HL-60 (cell line): Measurements from ENCODE around the gene KRT86.

Experiments used
- DNase-seq, 2 experiments: peaks; one replicate each; pipeline ENCODE4 v3.0.0-alpha.2; 2010 to 2020; ENCODE audit warnings: low read depth in 1 of 2, low spot score in 1 of 2
- H3K27ac ChIP-seq: fragments of 250-450 bp; sonication (Bioruptor Pico); replicated peaks from 2 replicates; pipeline ENCODE4 v1.5.1; 2020; ENCODE audit warnings: mild to moderate bottlenecking, moderate library complexity
- H3K27me3 ChIP-seq: fragments of 250-450 bp; sonication (Bioruptor Pico); 2 replicates; pipeline ENCODE4 v1.5.1; 2021; ENCODE audit warnings: mild to moderate bottlenecking, moderate library complexity; ENCODE audit not compliant: insufficient read depth, poor library complexity, severe bottlenecking
- H3K4me3 ChIP-seq: replicated peaks from 2 replicates; pipeline ENCODE4 v1.5.1; 2011; ENCODE audit warnings: mild to moderate bottlenecking, control low read depth, low read length; ENCODE audit not compliant: insufficient read depth
- CTCF ChIP-seq: IDR thresholded peaks from one replicate; pipeline ENCODE4 v1.5.1; 2011; ENCODE audit warnings: low read length, control low read depth, inconsistent platforms; ENCODE audit not compliant: insufficient read depth
- GABPA ChIP-seq: IDR thresholded peaks from 2 replicates; pipeline ENCODE4 v1.6.1; 2012; ENCODE audit warnings: low read depth
- POLR2AphosphoS5 ChIP-seq: IDR thresholded peaks from 2 replicates; pipeline ENCODE4 v1.6.1; 2012; ENCODE audit warnings: low read depth
- SPI1 ChIP-seq: IDR thresholded peaks from 2 replicates; pipeline ENCODE4 v1.6.1; 2012; ENCODE audit warnings: low read depth, mild to moderate bottlenecking, borderline replicate concordance
- TF ChIP-seq, protein P1 (sequence below): IDR thresholded peaks from 2 replicates; pipeline ENCODE4 v1.6.1; 2012; ENCODE audit warnings: low read depth; ENCODE audit not compliant: insufficient replicate concordance

KRT86 gene

GRCh38 chr12:52264435-52264825 is 10.0 kb upstream of the KRT86 start:
- H3K27ac ChIP-seq: no peak overlapping the region
- no peak for TF ChIP-seq CTCF
- no peak for TF ChIP-seq SPI1
- no peak for TF ChIP-seq POLR2AphosphoS5
- TF ChIP-seq GABPA: no peak
- TF ChIP-seq, protein P1, sequence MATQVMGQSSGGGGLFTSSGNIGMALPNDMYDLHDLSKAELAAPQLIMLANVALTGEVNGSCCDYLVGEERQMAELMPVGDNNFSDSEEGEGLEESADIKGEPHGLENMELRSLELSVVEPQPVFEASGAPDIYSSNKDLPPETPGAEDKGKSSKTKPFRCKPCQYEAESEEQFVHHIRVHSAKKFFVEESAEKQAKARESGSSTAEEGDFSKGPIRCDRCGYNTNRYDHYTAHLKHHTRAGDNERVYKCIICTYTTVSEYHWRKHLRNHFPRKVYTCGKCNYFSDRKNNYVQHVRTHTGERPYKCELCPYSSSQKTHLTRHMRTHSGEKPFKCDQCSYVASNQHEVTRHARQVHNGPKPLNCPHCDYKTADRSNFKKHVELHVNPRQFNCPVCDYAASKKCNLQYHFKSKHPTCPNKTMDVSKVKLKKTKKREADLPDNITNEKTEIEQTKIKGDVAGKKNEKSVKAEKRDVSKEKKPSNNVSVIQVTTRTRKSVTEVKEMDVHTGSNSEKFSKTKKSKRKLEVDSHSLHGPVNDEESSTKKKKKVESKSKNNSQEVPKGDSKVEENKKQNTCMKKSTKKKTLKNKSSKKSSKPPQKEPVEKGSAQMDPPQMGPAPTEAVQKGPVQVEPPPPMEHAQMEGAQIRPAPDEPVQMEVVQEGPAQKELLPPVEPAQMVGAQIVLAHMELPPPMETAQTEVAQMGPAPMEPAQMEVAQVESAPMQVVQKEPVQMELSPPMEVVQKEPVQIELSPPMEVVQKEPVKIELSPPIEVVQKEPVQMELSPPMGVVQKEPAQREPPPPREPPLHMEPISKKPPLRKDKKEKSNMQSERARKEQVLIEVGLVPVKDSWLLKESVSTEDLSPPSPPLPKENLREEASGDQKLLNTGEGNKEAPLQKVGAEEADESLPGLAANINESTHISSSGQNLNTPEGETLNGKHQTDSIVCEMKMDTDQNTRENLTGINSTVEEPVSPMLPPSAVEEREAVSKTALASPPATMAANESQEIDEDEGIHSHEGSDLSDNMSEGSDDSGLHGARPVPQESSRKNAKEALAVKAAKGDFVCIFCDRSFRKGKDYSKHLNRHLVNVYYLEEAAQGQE: no peak
- DNase-seq: no peak
- H3K4me3 ChIP-seq: no peak overlapping the region
- H3K27me3 ChIP-seq: peaks cover 5% of the 10 kb centered on the region

GRCh38 chr12:52266514-52266913 is 7.9 kb upstream of the KRT86 start:
- DNase-seq: no peak
- no peak overlapping the region for H3K27ac ChIP-seq
- H3K4me3 ChIP-seq: no peak overlapping the region
- peaks cover 2% of the 10 kb centered on the region for H3K27me3 ChIP-seq
- TF ChIP-seq POLR2AphosphoS5: no peak
- TF ChIP-seq GABPA: no peak
- TF ChIP-seq, protein P1: no peak
- TF ChIP-seq SPI1: no peak
- no peak for TF ChIP-seq CTCF

GRCh38 chr12:52267266-52267665 is 7.2 kb upstream of the KRT86 start:
- no peak for DNase-seq
- TF ChIP-seq, protein P1: no peak
- TF ChIP-seq GABPA: no peak
- TF ChIP-seq CTCF: no peak
- TF ChIP-seq SPI1: no peak
- TF ChIP-seq POLR2AphosphoS5: no peak
- Histone ChIP-seq H3K27ac (no peak overlapping the region), H3K4me3 (no peak overlapping the region), H3K27me3 (peaks cover 2% of the 10 kb centered on the region)
